A549 (cell line): ENCODE measurements around the gene RAB12. TPM values are rescaled to one million over a fixed set of nuclear protein-coding genes. Genes with fewer than 3 reads are reported as not detected.

Experiments used
- ATAC-seq, 2 experiments: fragments of 200-7000 bp in 1 of 2; fragments of >200 bp in 1 of 2; cut with Nextera tagmentation in 1 of 2; cut with Tn5 transposase in 1 of 2; 3 replicates each; pipeline versions ENCODE4 v1.8.0 to v1.9.1; 2018 to 2020; ENCODE audit warnings: mild to moderate bottlenecking in 1 of 2, moderate library complexity in 1 of 2
- CTCF ChIA-PET: fragments of 300-600 bp; sonication (Branson Sonifier 250); formaldehyde crosslinking; extraction: SDS; loops from one replicate; lab custom pipeline; 2021; ENCODE audit warnings: antibody characterized with exemption, inconsistent platforms; lab: Yijun Ruan, JAX
- POLR2A ChIA-PET: fragments of 350-600 bp; formaldehyde crosslinking; extraction: SDS; loops from one replicate; lab custom pipeline; 2021; ENCODE audit warnings: antibody characterized with exemption, inconsistent platforms; lab: Yijun Ruan, JAX
- DNase-seq, 2 experiments: peaks; one replicate each; pipeline versions ENCODE4 v3.0.0 to v3.0.0-alpha.2; 2011 to 2016; ENCODE audit warnings: low read depth in 1 of 2, low spot score in 1 of 2
- FAIRE-seq: peaks from 2 replicates; lab custom pipeline; 2011; peaks lifted over from hg19 to GRCh38; lab: Jason Lieb, UNC
- H3K27ac ChIP-seq, 2 experiments: fragments of >200 bp; sonication (Bioruptor Twin); formaldehyde crosslinking; 3 replicates each; pipeline ENCODE4 v1.5.1; 2016 to 2017
- H3K4me1 ChIP-seq: fragments of >200 bp; sonication (Bioruptor Twin); formaldehyde crosslinking; 3 replicates; pipeline ENCODE4 v1.6.1; 2016
- H3K4me2 ChIP-seq: fragments of >200 bp; sonication (Bioruptor Twin); formaldehyde crosslinking; 3 replicates; pipeline ENCODE4 v1.6.1; 2016
- H3K4me3 ChIP-seq: fragments of >200 bp; sonication (Bioruptor Twin); formaldehyde crosslinking; 3 replicates; pipeline ENCODE4 v1.5.1; 2016
- H3K9me3 ChIP-seq: fragments of >200 bp; sonication (Bioruptor Twin); formaldehyde crosslinking; 3 replicates; pipeline ENCODE4 v1.6.1; 2016
- CBX8 ChIP-seq: fragments of 200-600 bp; sonication (generic); IDR thresholded peaks from 2 replicates; pipeline ENCODE4 v1.6.1; 2016
- CHD2 ChIP-seq: fragments of 150-350 bp; IDR thresholded peaks from 2 replicates; pipeline ENCODE4 v1.6.1; 2014; ENCODE audit warnings: low read length; ENCODE audit not compliant: partially characterized antibody
- EHF ChIP-seq: fragments of 250-450 bp; sonication (Bioruptor Pico); IDR thresholded peaks from 2 replicates; pipeline ENCODE4 v1.5.0; 2020; ENCODE audit warnings: mild to moderate bottlenecking
- EP300 ChIP-seq, 2 experiments: fragments of >200 bp; sonication (Bioruptor Twin); formaldehyde crosslinking; IDR thresholded peaks; 2 replicates in 1 of 2; 3 replicates in 1 of 2; pipeline ENCODE4 v1.6.1; 2016 to 2017
- FOSB ChIP-seq: fragments of 250-450 bp; sonication (Bioruptor Pico); IDR thresholded peaks from 2 replicates; pipeline ENCODE4 v1.5.0; 2020; ENCODE audit warnings: mild to moderate bottlenecking, moderate library complexity
- FOSL2 ChIP-seq, 2 experiments: fragments of 450-650 bp in 1 of 2; fragments of >200 bp in 1 of 2; sonication (Bioruptor Twin) in 1 of 2; formaldehyde crosslinking; IDR thresholded peaks; 2 replicates each; pipeline versions ENCODE4 v1.5.0 to v1.6.1; 2016 to 2020; ENCODE audit warnings: mild to moderate bottlenecking in 1 of 2, moderate library complexity in 1 of 2
- GATA3 ChIP-seq: IDR thresholded peaks from 2 replicates; pipeline ENCODE4 v1.6.1; 2012; ENCODE audit warnings: borderline replicate concordance
- HDAC2 ChIP-seq: fragments of 200-600 bp; sonication (generic); IDR thresholded peaks from 2 replicates; pipeline ENCODE4 v1.6.1; 2016
- HOXA7 ChIP-seq: fragments of 250-450 bp; sonication (Bioruptor Pico); IDR thresholded peaks from 2 replicates; pipeline ENCODE4 v1.5.0; 2020; ENCODE audit warnings: mild to moderate bottlenecking, moderate library complexity
- JUNB ChIP-seq: fragments of >200 bp; sonication (Bioruptor Twin); formaldehyde crosslinking; IDR thresholded peaks from 2 replicates; pipeline ENCODE4 v1.6.1; 2016
- MAFK ChIP-seq: fragments of 450-650 bp; IDR thresholded peaks from 2 replicates; pipeline ENCODE4 v1.6.1; 2014; ENCODE audit not compliant: partially characterized antibody
- MYC ChIP-seq: IDR thresholded peaks from 2 replicates; pipeline ENCODE4 v1.6.1; 2012; ENCODE audit warnings: mild to moderate bottlenecking, inconsistent platforms, low read length, improper control_type of control experiment, borderline replicate concordance
- NPAS2 ChIP-seq: fragments of 250-450 bp; sonication (Bioruptor Pico); IDR thresholded peaks from 2 replicates; pipeline ENCODE4 v1.8.0; 2022; ENCODE audit warnings: mild to moderate bottlenecking, moderate library complexity, borderline replicate concordance
- RAD21 ChIP-seq, 2 experiments: fragments of >200 bp in 1 of 2; sonication (Bioruptor Twin) in 1 of 2; formaldehyde crosslinking in 1 of 2; IDR thresholded peaks in 1 of 2; conservative IDR thresholded peaks in 1 of 2; 2 replicates in 1 of 2; 3 replicates in 1 of 2; pipeline ENCODE4 v1.6.1; 2012 to 2018; ENCODE audit warnings: inconsistent platforms in 1 of 2
- SMC3 ChIP-seq: fragments of >200 bp; sonication (Bioruptor Twin); formaldehyde crosslinking; IDR thresholded peaks from 3 replicates; pipeline ENCODE4 v1.6.1; 2018; ENCODE audit warnings: inconsistent platforms
- SREBF2 ChIP-seq: fragments of 450-650 bp; IDR thresholded peaks from 2 replicates; pipeline ENCODE4 v1.6.1; 2014; ENCODE audit warnings: mild to moderate bottlenecking, moderate library complexity
- ZNF302 ChIP-seq: fragments of 250-450 bp; sonication (Bioruptor Pico); IDR thresholded peaks from 2 replicates; pipeline ENCODE4 v1.9.0; 2021; ENCODE audit warnings: inconsistent platforms, mild to moderate bottlenecking, moderate library complexity
- ZSCAN20 ChIP-seq: fragments of 250-450 bp; sonication (Bioruptor Pico); IDR thresholded peaks from 2 replicates; pipeline ENCODE4 v1.8.0; 2022; ENCODE audit warnings: mild to moderate bottlenecking, moderate library complexity
- WGBS: methylation state at CpG from one replicate; pipeline ENCODE4 v1.1.6; 2017; ENCODE audit errors: missing lambda C conversion rate; 5-methylcytosine and 5-hydroxymethylcytosine counted together
- polyA plus RNA-seq, 4 experiments: library from polyadenylated mRNA; depleted of rRNA in 3 of 4; stranded (reverse); fragments of >200 nt; fragmentation: RNase III in 1 of 4; extraction: RNeasy Plus Mini Kit Qiagen cat#74134 plus additional on column Dnase treatment in 1 of 4; gene quantifications; 2 replicates in 3 of 4; 3 replicates in 1 of 4; pipeline ENCODE4 v1.2.3, GENCODE V29; 2011 to 2017
- TF ChIP-seq, protein P1 (sequence below): IDR thresholded peaks from 2 replicates; pipeline ENCODE4 v1.6.1; 2012; ENCODE audit warnings: low read depth, borderline replicate concordance
- TF ChIP-seq, protein P2 (sequence below): IDR thresholded peaks from 2 replicates; pipeline ENCODE4 v1.6.1; 2012
- TF ChIP-seq, protein P3 (sequence below): fragments of 250-450 bp; sonication (Bioruptor Pico); IDR thresholded peaks from 2 replicates; pipeline ENCODE4 v1.5.0; 2021; ENCODE audit warnings: mild to moderate bottlenecking, moderate library complexity, borderline replicate concordance

Gene RAB12
- polyA plus RNA-seq, 2 of the 4 experiments (the other 2 are of a cell fraction) = 23.4 to 31.3 TPM

GRCh38 chr18:8660316-8660715 is 51.1 kb downstream of the RAB12 start:
- H3K4me2 ChIP-seq = no peak overlapping the region
- TF ChIP-seq SREBF2 (no peak), SMC3 (no peak), ZNF302 (no peak), ZSCAN20 (CRISPR knock-in tag) (no peak), CHD2 (no peak), NPAS2 (CRISPR knock-in tag) (no peak), MAFK (no peak), JUNB (no peak), EP300 (IDR thresholded peaks at IDR 0.05) (no peak), RAD21 (conservative IDR thresholded peaks at IDR 0.05 in 1 of 2, IDR thresholded peaks at IDR 0.05 in 1 of 2) (no peak), FOSB (CRISPR knock-in tag) (no peak), HOXA7 (no peak), MYC (no peak), EHF (CRISPR knock-in tag) (no peak), CBX8 (no peak), HDAC2 (no peak), FOSL2 (IDR thresholded peaks at IDR 0.05) (no peak), FOSL2 (CRISPR knock-in tag; IDR thresholded peaks at IDR 0.05) (no peak)
- TF ChIP-seq, protein P1, sequence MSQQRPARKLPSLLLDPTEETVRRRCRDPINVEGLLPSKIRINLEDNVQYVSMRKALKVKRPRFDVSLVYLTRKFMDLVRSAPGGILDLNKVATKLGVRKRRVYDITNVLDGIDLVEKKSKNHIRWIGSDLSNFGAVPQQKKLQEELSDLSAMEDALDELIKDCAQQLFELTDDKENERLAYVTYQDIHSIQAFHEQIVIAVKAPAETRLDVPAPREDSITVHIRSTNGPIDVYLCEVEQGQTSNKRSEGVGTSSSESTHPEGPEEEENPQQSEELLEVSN = no peak
- TF ChIP-seq, protein P2, sequence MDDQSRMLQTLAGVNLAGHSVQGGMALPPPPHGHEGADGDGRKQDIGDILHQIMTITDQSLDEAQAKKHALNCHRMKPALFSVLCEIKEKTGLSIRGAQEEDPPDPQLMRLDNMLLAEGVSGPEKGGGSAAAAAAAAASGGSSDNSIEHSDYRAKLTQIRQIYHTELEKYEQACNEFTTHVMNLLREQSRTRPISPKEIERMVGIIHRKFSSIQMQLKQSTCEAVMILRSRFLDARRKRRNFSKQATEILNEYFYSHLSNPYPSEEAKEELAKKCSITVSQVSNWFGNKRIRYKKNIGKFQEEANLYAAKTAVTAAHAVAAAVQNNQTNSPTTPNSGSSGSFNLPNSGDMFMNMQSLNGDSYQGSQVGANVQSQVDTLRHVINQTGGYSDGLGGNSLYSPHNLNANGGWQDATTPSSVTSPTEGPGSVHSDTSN = no peak
- peaks cover 27% of the 10 kb centered on the region for H3K4me1 ChIP-seq
- ATAC-seq (no peak), DNase-seq (no peak), FAIRE-seq (no peak)
- CTCF ChIA-PET = interaction anchor here (0.8 to 5.1 kb wide), 4 partner anchors 27 to 328 kb away, joined by 3 to 29 read pairs (median 6); no protein-coding TSS in a partner anchor
- no peak overlapping the region for H3K4me3 ChIP-seq
- WGBS = 89% methylated on average over 5 of the region's 5 CpGs
- H3K9me3 ChIP-seq = no peaks in the 10 kb centered on the region
- H3K27ac ChIP-seq = peak overlapping the region in 1 of 2 experiments; percentile 32; a peak in 1 of 6 replicates
- POLR2A ChIA-PET = no interaction called here

GRCh38 chr18:8661754-8662559 is 52.7 kb downstream of the RAB12 start:
- ATAC-seq (peak; percentile 31 to 54; a peak in 3 of 6 replicates), DNase-seq (peak in 1 of 2 experiments; percentile 14), FAIRE-seq (no peak)
- ChIA-PET CTCF (interaction anchor here (0.6 to 5.1 kb wide), 5 partner anchors 22 to 326 kb away, joined by 3 to 29 read pairs (median 3); no protein-coding TSS in a partner anchor), POLR2A (no interaction called here)
- Histone ChIP-seq H3K4me1 (peaks cover 34% of the 10 kb centered on the region), H3K4me3 (no peak overlapping the region), H3K27ac (0 out of 6 replicates have a peak overlapping the region, but pooled peaks of 1 of the 2 experiments have one; percentile 30), H3K9me3 (no peaks in the 10 kb centered on the region), H3K4me2 (peak overlapping the region; percentile 15; the same call in 2 of the 3 replicates)
- TF ChIP-seq, protein P3, sequence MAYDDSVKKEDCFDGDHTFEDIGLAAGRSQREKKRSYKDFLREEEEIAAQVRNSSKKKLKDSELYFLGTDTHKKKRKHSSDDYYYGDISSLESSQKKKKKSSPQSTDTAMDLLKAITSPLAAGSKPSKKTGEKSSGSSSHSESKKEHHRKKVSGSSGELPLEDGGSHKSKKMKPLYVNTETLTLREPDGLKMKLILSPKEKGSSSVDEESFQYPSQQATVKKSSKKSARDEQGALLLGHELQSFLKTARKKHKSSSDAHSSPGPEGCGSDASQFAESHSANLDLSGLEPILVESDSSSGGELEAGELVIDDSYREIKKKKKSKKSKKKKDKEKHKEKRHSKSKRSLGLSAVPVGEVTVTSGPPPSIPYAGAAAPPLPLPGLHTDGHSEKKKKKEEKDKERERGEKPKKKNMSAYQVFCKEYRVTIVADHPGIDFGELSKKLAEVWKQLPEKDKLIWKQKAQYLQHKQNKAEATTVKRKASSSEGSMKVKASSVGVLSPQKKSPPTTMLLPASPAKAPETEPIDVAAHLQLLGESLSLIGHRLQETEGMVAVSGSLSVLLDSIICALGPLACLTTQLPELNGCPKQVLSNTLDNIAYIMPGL (CRISPR knock-in tag) = no peak
- TF ChIP-seq GATA3 = no peak
- WGBS = 77% methylated on average over 14 of the region's 18 CpGs
